Hematopoietic multipotent progenitor cell treated with erythropoietin and hydrocortisone succinate and interleukin-3 and kit ligand, for 17 days (in vitro differentiated cells): ENCODE measurements around the gene EYS.
"Not testable (repeated sequence)": the region's sequence is repeated elsewhere in the genome, so short reads cannot be mapped to it uniquely, and the experiment has no call there.

ENCODE experiments used
- DNase-seq: peaks from one replicate; pipeline ENCODE4 v3.0.0-alpha.2; 2015; ENCODE audit warnings: low spot score

The EYS gene

GRCh38 chr6:65633501-65633900, 73.5 kb downstream of the EYS start:
- no peak for DNase-seq

- no peak for DNase-seq
These were observed 75.3 kb downstream of the EYS start for GRCh38 chr6:65631711-65632110.

- not testable (repeated sequence) for DNase-seq
These were observed 79.5 kb downstream of the EYS start for GRCh38 chr6:65627434-65627999.

GRCh38 chr6:65627015-65627414, 80.0 kb downstream of the EYS start:
- DNase-seq = no peak

- no peak for DNase-seq
These were observed 83.5 kb downstream of the EYS start for GRCh38 chr6:65623566-65623965.

- DNase-seq = no peak
These were observed 96.3 kb downstream of the EYS start for GRCh38 chr6:65610746-65611145.

GRCh38 chr6:65595540-65595939, 111.5 kb downstream of the EYS start:
- DNase-seq = no peak

GRCh38 chr6:65570340-65570739, 136.7 kb downstream of the EYS start:
- DNase-seq = no peak

GRCh38 chr6:65569505-65569904, 137.5 kb downstream of the EYS start:
- no peak for DNase-seq

GRCh38 chr6:65569056-65569455, 138.0 kb downstream of the EYS start:
- DNase-seq = not testable (repeated sequence)

GRCh38 chr6:65566117-65566516, 140.9 kb downstream of the EYS start:
- DNase-seq = no peak

GRCh38 chr6:65558071-65558470, 149.0 kb downstream of the EYS start:
- no peak for DNase-seq

GRCh38 chr6:65557224-65557623, 149.8 kb downstream of the EYS start:
- no peak for DNase-seq

- no peak for DNase-seq
These were observed 160.1 kb downstream of the EYS start for GRCh38 chr6:65546894-65547293.

GRCh38 chr6:65545920-65546319, 161.1 kb downstream of the EYS start:
- DNase-seq = no peak

GRCh38 chr6:65538644-65539043, 168.4 kb downstream of the EYS start:
- no peak for DNase-seq

GRCh38 chr6:65537600-65537999, 169.4 kb downstream of the EYS start:
- no peak for DNase-seq

GRCh38 chr6:65531533-65531932, 175.5 kb downstream of the EYS start:
- no peak for DNase-seq

GRCh38 chr6:65524232-65524631, 182.8 kb downstream of the EYS start:
- no peak for DNase-seq

- no peak for DNase-seq
These were observed 201.3 kb downstream of the EYS start for GRCh38 chr6:65505736-65506135.

GRCh38 chr6:65501045-65501444, 206.0 kb downstream of the EYS start:
- no peak for DNase-seq

GRCh38 chr6:65483652-65484051, 223.4 kb downstream of the EYS start:
- not testable (repeated sequence) for DNase-seq

GRCh38 chr6:65469650-65470049, 237.4 kb downstream of the EYS start:
- DNase-seq = no peak

- no peak for DNase-seq
These were observed 238.7 kb downstream of the EYS start for GRCh38 chr6:65468307-65468706.

- no peak for DNase-seq
These were observed 245.9 kb downstream of the EYS start for GRCh38 chr6:65461121-65461520.
